ENCODE results near the gene NDST3.

Gene NDST3

DNA sequence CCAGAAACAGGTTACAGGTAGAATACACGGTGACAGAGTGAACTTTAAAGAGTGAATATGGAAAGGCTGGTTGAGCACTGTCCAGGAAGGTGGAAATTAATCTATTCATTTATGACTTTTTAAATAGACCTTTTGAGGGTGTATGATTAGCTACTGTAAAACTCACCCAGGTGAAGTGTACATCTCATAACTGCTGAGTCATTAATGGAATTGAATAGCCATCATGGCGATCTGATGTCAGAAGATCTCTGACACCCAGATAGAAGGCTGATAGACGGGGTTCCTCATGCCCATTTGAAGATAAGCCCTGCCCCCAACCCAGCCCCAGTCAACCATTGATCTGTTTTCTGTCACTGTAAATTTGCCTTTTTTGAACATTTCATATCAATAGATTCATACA is 234.5 kb downstream of the NDST3 start:
- no peak overlapping the region for H3K4me3 ChIP-seq (replicated peaks in 1 of 2; ENCODE audit: low read depth in 2 of 2, low read length in 2 of 2)
- TF ChIP-seq, protein P1, sequence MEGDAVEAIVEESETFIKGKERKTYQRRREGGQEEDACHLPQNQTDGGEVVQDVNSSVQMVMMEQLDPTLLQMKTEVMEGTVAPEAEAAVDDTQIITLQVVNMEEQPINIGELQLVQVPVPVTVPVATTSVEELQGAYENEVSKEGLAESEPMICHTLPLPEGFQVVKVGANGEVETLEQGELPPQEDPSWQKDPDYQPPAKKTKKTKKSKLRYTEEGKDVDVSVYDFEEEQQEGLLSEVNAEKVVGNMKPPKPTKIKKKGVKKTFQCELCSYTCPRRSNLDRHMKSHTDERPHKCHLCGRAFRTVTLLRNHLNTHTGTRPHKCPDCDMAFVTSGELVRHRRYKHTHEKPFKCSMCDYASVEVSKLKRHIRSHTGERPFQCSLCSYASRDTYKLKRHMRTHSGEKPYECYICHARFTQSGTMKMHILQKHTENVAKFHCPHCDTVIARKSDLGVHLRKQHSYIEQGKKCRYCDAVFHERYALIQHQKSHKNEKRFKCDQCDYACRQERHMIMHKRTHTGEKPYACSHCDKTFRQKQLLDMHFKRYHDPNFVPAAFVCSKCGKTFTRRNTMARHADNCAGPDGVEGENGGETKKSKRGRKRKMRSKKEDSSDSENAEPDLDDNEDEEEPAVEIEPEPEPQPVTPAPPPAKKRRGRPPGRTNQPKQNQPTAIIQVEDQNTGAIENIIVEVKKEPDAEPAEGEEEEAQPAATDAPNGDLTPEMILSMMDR (IDR thresholded peaks at IDR 0.05; ENCODE audit: low read depth, low read length): no peak
- no peak for DNase-seq (ENCODE audit: low read depth in 2 of 2)

DNA sequence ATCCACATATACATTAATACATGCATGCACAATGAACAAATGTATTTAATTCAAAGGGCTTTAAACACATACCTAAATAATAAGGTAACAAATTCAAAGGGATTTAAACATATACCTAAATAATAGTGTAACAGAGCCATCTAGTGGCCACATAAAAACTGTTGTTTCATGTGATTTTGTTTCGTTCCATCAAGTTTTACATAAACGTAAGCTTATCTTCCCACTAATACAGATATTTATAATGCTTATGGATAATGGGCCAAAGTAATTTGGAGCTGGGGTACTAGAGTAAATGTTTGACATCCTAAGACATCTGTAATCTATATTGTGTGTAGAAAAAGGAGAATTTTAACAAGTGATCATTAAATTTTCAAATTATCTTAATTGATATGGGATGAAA is 236.2 kb downstream of the NDST3 start:
- DNase-seq (ENCODE audit: low read depth in 2 of 2): peak; percentile 70 to 74
- H3K4me3 ChIP-seq (replicated peaks in 1 of 2; ENCODE audit: low read depth in 2 of 2, low read length in 2 of 2): no peak overlapping the region
- TF ChIP-seq, protein P1 (IDR thresholded peaks at IDR 0.05; ENCODE audit: low read depth, low read length): peak; percentile 32

DNA sequence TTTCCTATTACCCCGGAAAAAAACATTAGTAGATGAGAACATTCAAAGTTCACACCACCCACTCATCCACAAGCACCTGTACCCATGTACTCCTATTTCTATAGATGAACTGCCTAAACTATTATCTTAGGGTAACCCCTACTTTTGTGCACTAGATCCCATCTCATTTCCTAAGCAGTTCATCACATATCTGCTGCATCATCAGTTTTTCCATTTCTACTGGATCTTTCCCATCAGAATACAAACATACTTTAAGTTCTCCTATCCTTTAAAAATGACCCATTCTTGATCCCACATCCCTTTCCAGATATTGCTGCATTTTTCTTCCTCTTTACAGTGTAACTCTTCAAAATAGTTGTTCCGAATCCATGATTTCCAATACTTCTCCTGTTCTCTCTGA is 237.5 kb downstream of the NDST3 start:
- H3K4me3 ChIP-seq (replicated peaks in 1 of 2; ENCODE audit: low read depth in 2 of 2, low read length in 2 of 2): no peak overlapping the region
- TF ChIP-seq, protein P1 (IDR thresholded peaks at IDR 0.05; ENCODE audit: low read depth, low read length): no peak
- DNase-seq (ENCODE audit: low read depth in 2 of 2): no peak

DNA sequence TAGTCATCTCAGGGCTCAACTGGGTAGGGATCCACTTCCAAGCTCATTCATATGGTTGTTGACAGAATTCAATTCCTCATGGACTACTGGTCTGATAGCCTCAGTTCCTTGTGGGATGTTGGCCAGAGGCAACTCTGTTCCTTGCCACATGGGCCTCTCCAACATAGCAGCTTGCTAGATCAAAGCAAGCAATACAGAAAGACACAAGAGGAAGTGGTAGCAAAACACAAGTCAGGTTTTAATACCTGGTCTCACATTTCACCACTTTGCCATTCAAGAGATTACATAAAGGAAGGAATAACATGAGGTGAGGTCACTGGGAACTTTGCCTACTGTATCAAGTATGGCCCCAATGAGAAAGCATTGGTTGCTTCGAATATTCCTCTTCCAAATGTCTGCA is 239.4 kb downstream of the NDST3 start:
- H3K4me3 ChIP-seq (replicated peaks in 1 of 2; ENCODE audit: low read depth in 2 of 2, low read length in 2 of 2): no peak overlapping the region
- DNase-seq (ENCODE audit: low read depth in 2 of 2): no peak
- TF ChIP-seq, protein P1 (IDR thresholded peaks at IDR 0.05; ENCODE audit: low read depth, low read length): no peak

DNA sequence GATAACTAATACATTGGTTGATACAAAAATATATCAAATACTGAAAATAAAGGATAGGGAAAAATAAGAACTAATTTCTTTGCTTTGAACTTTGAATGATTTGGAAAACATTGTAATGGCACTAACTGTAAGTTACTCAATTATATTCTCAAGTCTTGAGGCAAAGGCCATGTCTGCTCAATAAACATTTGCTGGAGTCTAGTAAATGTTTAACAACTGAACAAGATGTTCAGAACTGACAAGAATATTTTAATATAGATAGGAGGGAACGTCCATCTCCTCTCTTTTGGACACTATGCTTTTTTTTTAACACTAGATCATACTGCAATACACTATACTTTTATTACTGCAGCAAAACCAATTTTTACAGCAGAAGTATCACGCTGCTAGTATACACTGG is 242.3 kb downstream of the NDST3 start:
- TF ChIP-seq, protein P1 (IDR thresholded peaks at IDR 0.05; ENCODE audit: low read depth, low read length): no peak
- no peak overlapping the region for H3K4me3 ChIP-seq (replicated peaks in 1 of 2; ENCODE audit: low read depth in 2 of 2, low read length in 2 of 2)
- no peak for DNase-seq (ENCODE audit: low read depth in 2 of 2)

DNA sequence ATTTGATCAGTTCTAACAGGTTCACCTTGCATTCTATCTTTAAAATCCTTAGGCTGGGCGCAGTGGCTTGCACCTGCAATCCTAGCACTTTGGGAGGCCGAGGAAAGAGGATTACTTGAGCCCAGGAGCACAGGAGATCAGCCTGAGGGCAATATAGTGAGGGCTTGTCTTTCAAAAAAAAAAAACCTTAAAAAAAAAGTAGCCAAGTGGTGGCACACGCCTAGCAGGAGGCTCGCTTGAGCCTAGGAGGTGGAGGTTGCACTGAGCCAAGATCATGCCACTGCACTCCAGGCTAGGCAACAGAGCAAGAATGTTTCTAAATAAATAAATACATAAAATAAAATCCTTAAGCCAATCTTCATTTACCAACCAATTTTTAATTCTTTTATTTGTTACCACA is 243.0 kb downstream of the NDST3 start:
- TF ChIP-seq, protein P1 (IDR thresholded peaks at IDR 0.05; ENCODE audit: low read depth, low read length): no peak
- DNase-seq (ENCODE audit: low read depth in 2 of 2): no peak

More for the DNA sequence above, 243.0 kb downstream of the NDST3 start:
- no peak overlapping the region for H3K4me3 ChIP-seq (replicated peaks in 1 of 2; ENCODE audit: low read depth in 2 of 2, low read length in 2 of 2)

Data from cardiac fibroblast (primary cell).